ENCODE measurements around the gene DNMT3A.

DNMT3A gene

DNA sequence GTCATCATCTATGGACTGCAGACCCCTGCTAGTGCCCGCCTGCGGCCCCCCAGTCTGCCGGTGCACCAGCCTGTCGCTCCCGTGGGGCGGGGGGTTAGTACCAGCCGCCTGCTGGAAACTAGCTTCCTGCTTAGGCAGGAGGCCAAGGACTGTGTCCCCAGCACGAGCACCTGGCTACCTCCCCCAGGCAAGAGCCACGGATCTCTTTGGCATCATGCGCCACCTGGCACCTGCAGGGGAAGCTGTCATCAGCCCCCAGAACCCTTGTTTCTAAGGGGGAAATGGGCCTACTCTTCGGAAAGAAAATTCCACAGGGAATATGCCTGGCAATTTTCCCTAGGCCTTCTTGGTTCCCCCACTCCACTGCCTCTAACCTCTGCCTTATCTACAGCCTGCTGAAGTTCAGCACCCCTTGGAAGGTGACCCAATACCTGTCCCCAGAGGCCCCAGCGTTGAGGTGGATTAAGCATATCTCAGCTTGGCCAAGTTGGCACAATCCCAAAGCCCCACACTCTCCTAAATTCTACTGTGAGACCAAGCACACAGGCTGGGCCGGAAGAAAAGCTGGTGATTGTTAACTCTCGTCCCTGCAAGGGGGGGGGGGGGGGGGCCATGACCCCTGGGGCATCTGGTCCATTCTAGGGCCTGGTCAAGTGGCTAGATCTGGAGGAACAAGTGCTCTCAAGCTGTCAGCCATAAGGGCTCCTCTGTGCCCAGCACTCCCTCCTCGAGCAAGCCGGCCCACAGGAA lies 111.4 kb downstream of the DNMT3A start:
- no peak for TF ChIP-seq EZH2phosphoT487 (IDR thresholded peaks at IDR 0.05; ENCODE audit: borderline replicate concordance)

DNA sequence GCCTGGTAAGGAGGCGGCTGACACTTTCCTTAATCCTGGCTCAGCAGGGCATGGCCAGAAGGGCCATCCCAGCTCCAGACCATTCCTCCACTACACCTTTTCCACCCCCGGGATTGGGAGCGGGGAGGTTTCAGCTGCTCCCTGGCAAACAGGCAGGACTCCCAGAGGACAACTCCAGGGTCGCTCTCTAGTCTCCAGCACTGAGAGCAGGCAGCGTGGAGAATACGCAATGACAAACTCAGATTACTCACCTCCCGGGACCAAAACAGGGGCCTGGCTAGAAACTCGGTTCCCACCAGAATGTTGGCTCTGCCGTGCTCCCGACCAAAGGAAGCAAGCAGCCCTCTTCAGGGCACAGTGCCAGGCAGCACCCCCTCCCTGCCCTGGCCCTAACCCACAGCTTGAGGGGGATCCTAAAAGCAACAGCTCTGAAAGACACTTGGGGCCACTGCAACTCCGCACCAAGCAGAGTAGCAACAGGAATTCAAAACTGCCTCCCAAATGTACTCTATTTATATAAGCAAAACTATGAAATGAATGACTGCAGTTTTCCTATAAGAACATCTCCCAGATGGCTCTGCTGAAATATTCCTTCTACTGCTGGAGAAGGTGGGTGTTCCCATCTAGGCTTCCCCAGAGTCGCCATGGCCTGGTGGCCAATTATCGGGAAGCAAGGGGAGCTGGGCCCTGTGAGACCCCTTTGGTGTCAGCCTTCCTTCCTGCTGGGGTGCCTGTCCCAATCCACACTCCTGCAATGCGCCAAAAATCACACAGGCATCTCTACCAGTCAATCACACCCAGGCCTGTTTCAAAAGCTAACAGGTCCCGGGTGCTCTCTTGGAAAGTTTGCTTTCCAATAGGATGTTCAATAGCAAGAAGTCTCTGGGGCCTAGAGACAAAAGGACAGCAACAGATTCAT lies 112.2 kb downstream of the DNMT3A start:
- Histone ChIP-seq H3K27me3 (ENCODE audit: insufficient read depth, low read length, poor library complexity, severe bottlenecking) (no peaks in the 10 kb centered on the region), H3K9ac (ENCODE audit: low read depth, low read length, poor library complexity, severe bottlenecking) (peak overlapping the region; percentile 30), H3K4me2 (ENCODE audit: low read depth, low read length, poor library complexity, severe bottlenecking) (no peak overlapping the region), H4K20me1 (ENCODE audit: insufficient read depth, low read length, poor library complexity, severe bottlenecking) (no peaks in the 10 kb centered on the region), H2AFZ (ENCODE audit: low read length) (no peak overlapping the region), H3K9me3 (ENCODE audit: insufficient read depth, low read depth, low read length) (no peaks in the 10 kb centered on the region), H3K79me2 (ENCODE audit: insufficient read depth, low read length) (no peaks in the 10 kb centered on the region), H3K4me3 (ENCODE audit: low read length, poor library complexity, severe bottlenecking) (no peak overlapping the region), H3K9me2 (replicated peaks; ENCODE audit: low read depth, low read length) (no peaks in the 10 kb centered on the region), H3F3A (ENCODE audit: low read depth) (peaks cover 4% of the 10 kb centered on the region; the same call in 1 of the 2 replicates), H3K36me3 (ENCODE audit: insufficient read depth, low read length) (peaks cover 31% of the 10 kb centered on the region; the same call in 1 of the 2 replicates), H3K4me1 (ENCODE audit: insufficient read depth, low read length, poor library complexity, severe bottlenecking) (peaks cover 10% of the 10 kb centered on the region)
- no peak for TF ChIP-seq EZH2phosphoT487 (IDR thresholded peaks at IDR 0.05; ENCODE audit: borderline replicate concordance)
- TF ChIP-seq, protein P1, sequence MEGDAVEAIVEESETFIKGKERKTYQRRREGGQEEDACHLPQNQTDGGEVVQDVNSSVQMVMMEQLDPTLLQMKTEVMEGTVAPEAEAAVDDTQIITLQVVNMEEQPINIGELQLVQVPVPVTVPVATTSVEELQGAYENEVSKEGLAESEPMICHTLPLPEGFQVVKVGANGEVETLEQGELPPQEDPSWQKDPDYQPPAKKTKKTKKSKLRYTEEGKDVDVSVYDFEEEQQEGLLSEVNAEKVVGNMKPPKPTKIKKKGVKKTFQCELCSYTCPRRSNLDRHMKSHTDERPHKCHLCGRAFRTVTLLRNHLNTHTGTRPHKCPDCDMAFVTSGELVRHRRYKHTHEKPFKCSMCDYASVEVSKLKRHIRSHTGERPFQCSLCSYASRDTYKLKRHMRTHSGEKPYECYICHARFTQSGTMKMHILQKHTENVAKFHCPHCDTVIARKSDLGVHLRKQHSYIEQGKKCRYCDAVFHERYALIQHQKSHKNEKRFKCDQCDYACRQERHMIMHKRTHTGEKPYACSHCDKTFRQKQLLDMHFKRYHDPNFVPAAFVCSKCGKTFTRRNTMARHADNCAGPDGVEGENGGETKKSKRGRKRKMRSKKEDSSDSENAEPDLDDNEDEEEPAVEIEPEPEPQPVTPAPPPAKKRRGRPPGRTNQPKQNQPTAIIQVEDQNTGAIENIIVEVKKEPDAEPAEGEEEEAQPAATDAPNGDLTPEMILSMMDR (conservative IDR thresholded peaks at IDR 0.05; ENCODE audit: low read length) = no peak

More for the DNA sequence above, 111.4 kb downstream of the DNMT3A start:
- Histone ChIP-seq H2AFZ (ENCODE audit: low read length) (no peak overlapping the region), H3K79me2 (ENCODE audit: insufficient read depth, low read length) (no peaks in the 10 kb centered on the region), H3K27me3 (ENCODE audit: insufficient read depth, low read length, poor library complexity, severe bottlenecking) (no peaks in the 10 kb centered on the region), H3K4me1 (ENCODE audit: insufficient read depth, low read length, poor library complexity, severe bottlenecking) (peaks cover 10% of the 10 kb centered on the region), H3K9ac (ENCODE audit: low read depth, low read length, poor library complexity, severe bottlenecking) (no peak overlapping the region), H3K4me3 (ENCODE audit: low read length, poor library complexity, severe bottlenecking) (no peak overlapping the region), H3K9me3 (ENCODE audit: insufficient read depth, low read depth, low read length) (no peaks in the 10 kb centered on the region), H3K36me3 (ENCODE audit: insufficient read depth, low read length) (peaks cover 37% of the 10 kb centered on the region; the same call in 1 of the 2 replicates), H3K4me2 (ENCODE audit: low read depth, low read length, poor library complexity, severe bottlenecking) (no peak overlapping the region), H4K20me1 (ENCODE audit: insufficient read depth, low read length, poor library complexity, severe bottlenecking) (no peaks in the 10 kb centered on the region), H3K9me2 (replicated peaks; ENCODE audit: low read depth, low read length) (no peaks in the 10 kb centered on the region), H3F3A (ENCODE audit: low read depth) (peaks cover 4% of the 10 kb centered on the region; the same call in 1 of the 2 replicates)

DNA sequence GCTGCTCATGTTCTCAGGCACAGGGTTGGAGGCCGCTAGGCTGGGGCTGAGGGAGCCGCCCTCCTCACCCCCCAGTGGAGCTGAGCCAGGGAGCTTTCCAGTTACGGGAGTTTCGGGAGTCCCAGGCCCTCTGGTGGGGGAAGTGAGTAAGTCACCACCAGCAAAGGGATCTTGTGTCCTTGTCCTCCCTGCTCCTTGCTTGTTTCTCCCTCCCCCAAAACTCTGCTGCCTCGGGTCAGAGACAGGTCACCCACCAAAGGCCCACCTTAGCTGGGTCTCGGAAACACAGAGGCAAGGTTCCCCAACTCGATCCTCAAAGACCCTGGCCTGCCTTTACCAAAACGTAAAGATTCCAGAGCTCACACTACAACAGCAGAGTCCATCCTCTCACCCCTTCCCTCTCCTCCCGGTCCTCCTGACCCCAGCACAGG lies 112.9 kb downstream of the DNMT3A start:
- no peaks in the 10 kb centered on the region for H3K9me2 ChIP-seq (replicated peaks; ENCODE audit: low read depth, low read length)
- H3F3A ChIP-seq (ENCODE audit: low read depth) = peaks cover 4% of the 10 kb centered on the region; the same call in 1 of the 2 replicates
- no peaks in the 10 kb centered on the region for H3K27me3 ChIP-seq (ENCODE audit: insufficient read depth, low read length, poor library complexity, severe bottlenecking)
- H4K20me1 ChIP-seq (ENCODE audit: insufficient read depth, low read length, poor library complexity, severe bottlenecking) = no peaks in the 10 kb centered on the region
- H3K4me3 ChIP-seq (ENCODE audit: low read length, poor library complexity, severe bottlenecking) = no peak overlapping the region
- H3K4me1 ChIP-seq (ENCODE audit: insufficient read depth, low read length, poor library complexity, severe bottlenecking) = peaks cover 10% of the 10 kb centered on the region
- H3K9ac ChIP-seq (ENCODE audit: low read depth, low read length, poor library complexity, severe bottlenecking) = peak overlapping the region; percentile 30
- no peaks in the 10 kb centered on the region for H3K9me3 ChIP-seq (ENCODE audit: insufficient read depth, low read depth, low read length)
- no peak overlapping the region for H3K4me2 ChIP-seq (ENCODE audit: low read depth, low read length, poor library complexity, severe bottlenecking)
- H2AFZ ChIP-seq (ENCODE audit: low read length) = no peak overlapping the region
- TF ChIP-seq, protein P1 (conservative IDR thresholded peaks at IDR 0.05; ENCODE audit: low read length) = peak; percentile 66
- no peak for TF ChIP-seq EZH2phosphoT487 (IDR thresholded peaks at IDR 0.05; ENCODE audit: borderline replicate concordance)
- H3K36me3 ChIP-seq (ENCODE audit: insufficient read depth, low read length) = peaks cover 24% of the 10 kb centered on the region; the same call in 1 of the 2 replicates
- no peaks in the 10 kb centered on the region for H3K79me2 ChIP-seq (ENCODE audit: insufficient read depth, low read length)

All from Loucy (cell line).